Hindlimb muscle (tissue), 1 donor: Measurements from ENCODE around the gene GNB1L. TPM values are rescaled to one million over a fixed set of nuclear protein-coding genes. Genes with fewer than 3 reads are reported as not detected.

ENCODE experiments used
- DNase-seq: peaks from one replicate; pipeline ENCODE4 v3.0.0-alpha.2; 2013
- polyA plus RNA-seq: library from polyadenylated mRNA; unstranded; fragments of 120-200 nt; gene quantifications from one replicate; pipeline ENCODE4 v1.2.1, GENCODE V29; 2013; ENCODE audit not compliant: insufficient read length

The GNB1L gene
- polyA plus RNA-seq, 1 donor: 4.3 TPM

DNA sequence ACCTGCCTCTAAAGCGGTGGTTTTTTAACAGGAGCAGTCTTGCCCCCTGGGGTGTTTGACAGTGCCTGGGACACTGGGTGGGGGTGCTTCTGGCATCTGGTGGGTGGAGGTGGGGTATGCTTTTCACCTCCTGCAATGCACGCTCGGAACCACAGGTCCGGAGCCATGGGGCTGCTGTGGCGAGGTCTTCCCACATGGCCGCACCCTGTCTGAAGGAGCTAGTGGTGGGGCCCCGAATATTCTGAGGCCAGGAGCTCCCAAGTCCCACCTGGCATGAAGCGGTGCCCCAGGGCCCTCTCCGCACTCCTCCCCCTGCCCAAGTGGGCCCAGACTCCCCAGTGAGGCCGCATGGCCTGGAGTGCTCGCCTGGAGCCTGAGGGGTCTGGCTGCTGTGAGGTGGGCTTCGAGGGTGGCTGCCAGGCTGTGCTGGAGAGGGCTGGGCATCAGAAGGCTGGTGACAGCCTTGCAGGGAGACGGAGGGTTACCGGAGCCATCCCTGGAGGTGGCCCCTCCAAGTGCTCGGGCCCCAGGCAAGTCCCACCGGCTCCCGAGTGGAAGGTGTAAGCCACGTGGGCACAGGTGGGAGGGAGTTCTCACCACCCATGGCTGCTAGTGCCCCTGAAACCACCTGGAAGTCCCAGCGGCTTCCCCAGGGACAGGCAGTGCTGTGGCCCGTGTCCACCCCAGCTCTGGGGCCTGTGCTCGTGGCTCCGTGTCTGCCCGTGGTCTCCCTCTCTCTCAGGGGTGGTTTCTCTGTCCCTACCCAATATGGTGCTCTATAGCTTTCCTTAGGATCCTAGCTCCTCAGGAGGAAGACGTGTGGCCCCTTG lies 79.0 kb downstream of the GNB1L start:
- no peak for DNase-seq

DNA sequence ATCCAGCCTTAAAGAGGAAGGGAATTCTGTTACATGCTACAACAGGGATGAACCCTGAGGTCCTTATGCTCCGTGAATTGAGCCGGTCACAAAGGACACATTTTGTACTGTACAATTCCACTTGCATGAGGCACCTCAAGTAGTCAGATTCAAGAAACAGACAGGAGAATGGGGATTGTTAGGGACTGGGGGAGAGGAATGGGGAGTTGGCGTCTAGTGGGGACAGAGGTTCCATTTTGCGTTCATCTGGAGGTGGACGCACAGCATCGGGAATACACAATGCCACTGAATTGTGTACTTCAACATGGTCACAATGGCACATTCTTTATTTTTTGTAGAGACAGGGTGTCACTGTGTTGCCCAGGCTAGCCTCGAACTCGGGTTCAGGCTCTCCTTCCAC lies 80.0 kb downstream of the GNB1L start:
- DNase-seq: no peak

DNA sequence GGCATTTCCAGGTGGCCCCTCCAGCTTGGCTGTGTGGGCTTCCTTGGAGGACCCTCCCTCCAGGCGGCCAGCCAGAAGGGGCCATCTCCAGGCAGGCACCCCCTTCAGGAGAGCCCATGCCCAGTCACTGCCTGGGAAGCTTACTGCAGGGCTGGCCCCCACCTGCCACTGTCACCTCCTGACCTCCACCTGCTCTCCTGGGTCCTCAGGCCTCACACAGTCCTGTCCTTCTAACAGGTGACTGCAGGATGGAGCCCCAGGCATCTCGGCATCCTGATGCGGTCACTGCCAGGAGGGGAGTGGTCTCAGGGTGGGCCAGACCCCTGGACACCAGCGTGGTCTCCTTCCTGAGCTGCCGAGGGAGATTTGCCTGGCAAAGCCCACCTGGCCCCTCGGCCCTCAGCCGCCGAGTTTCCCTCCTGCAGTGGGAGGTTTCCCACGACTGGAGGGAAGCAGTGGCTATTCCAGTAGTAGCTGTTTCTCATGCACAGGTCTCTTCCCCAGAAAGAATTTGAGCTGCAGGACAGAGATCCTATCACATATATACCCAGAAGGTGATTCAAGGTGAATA lies 81.1 kb downstream of the GNB1L start:
- DNase-seq: no peak

DNA sequence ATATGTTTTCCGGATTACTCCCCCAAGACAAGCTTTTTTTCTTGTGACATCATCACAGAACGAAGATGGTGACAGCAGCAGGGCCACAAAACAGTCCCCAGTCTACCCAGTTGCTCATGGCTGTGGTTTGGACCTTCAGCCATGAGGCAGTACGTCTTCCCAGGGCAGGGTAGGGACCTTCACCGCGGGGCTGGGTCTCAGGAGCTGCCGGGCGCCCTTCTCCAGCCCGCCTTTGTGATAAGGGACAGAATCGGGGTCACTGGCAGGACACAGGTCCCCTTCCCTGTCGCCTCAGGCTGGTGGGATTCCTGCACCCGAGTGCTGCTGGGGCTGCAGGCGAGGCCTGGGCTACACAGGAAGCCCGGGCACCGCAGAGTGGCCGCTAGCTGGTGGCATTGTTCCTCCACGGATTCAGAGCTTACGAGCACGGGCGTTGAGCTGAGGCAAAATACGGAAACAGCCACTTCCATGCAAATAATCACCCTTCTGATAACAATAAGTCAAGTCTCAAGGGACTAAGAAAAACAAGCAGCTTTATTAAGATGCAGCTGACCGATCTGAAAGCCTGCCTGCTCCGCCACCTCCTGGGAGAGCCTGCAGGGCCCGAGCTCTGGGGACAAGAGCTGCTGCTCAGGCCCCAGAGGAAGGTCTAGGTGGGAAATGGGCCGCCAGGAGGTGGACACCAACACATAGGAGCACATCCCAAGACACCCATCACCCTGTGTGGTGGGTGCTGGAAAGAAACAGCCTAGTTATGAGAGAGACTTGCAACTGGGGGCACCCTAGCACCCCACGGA lies 81.8 kb downstream of the GNB1L start:
- no peak for DNase-seq

DNA sequence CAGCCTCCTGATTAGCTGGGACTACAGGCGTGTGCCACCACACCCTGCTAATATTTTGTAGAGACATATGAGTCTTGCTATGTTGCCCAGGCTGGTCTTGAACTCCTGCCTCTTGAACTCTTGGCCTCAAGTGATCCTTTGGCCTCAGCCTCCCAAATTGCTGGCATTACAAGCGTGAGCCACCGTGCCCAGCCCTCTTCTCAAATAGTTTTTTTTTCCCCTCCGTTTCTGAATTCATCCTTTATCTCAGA lies 82.3 kb downstream of the GNB1L start:
- DNase-seq: no peak

DNA sequence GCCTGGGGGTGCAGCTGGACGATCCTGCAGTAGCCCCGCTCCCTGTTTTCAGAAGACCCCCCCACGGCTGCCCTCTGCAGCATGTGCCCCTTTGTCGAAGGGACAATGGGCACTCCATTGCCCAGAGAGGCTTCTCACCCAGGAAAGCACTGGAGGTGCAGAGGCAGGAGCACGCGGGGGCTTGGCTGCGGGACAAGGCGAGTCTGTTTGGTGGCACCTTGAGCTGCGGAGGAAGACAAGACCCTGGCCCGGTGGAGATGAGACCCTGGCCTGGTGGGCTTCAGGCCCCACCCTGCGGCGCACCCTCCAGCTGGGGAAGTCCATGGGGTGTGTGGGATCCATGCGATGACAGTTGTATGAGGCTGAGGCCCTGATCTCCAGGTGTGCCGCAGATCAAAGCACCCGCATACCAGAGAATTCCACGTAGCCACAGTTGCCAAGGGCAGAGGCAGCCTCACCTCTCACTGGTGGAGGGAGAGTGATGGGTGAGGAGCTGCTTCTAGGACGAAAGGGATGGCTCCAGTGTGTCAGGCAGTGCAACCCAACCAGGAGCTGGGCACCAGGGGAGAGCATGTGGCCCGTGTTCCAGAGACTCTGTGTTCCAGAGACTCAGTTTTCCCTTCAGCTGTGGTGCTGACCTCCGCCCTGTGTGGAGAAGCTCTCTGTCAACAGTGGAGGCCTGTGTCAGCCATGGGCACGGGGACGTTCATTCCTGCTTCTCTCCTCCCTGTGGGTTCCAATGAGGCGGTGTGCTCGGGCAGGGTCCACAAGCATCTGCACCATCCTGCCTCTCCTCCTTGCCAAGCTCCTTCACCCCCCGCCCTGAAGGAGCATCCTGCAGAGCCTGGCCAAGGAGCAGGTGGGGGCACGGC lies 84.1 kb downstream of the GNB1L start:
- no peak for DNase-seq

DNA sequence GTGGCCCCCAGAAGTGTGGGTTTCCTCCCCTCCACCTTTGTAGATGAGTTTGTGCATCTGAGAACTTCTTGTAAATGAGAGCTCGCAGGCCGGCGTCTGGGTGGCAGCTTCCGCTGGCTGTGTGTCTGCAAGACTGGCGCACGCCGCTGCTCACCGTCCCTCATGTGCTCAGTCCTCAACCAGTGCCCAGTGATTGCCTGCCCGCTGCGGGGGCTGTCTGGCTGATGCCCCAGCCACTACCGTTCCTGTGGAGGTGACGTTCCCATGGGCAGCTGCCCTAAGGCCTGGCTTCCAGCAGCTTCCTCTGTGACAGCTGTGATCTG lies 85.3 kb downstream of the GNB1L start:
- no peak for DNase-seq

DNA sequence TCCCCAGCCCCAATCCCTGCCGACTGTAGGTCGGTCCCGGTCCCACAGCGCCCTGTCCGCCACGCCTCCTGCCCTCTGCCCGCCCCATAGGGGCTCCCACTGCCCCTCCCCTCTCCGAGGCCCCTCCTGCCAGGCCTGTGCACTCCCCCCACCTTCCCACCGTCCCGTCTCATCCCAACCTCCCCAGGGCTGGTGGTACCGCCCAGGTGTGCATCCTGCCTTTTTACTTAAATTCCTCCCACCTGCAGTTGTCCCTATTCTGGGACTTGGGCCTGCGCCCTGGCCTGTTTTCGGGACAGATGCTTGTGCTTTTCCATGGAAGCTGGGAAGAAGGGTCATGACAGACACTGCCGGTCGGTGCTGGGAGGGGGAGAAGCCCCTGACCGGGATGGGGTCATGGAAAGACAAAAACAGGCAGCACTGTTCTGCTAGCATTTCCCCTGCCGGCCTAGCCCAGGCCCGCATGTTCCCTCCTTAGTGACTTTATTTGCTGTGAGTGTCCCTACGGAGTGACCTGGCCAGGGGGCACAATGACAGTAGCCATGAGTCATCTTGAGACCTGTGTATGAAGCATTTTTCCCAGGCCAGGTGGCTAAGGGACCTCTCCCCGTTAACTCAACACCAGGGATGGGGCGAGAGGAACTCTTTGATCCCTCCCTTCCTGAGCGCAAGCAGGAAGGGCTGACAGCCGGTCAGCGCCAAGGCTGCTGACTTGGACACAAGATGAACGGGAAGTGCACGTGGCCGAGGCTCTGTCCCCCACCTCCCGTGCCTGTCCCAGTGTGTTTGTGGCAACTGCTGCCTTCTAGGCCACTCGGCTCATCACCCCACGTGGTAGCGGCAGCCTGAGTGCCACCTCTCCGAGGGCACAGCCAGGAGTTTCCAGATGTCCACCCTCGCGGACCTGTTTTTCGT lies 87.0 kb downstream of the GNB1L start:
- DNase-seq: peak; percentile 40

DNA sequence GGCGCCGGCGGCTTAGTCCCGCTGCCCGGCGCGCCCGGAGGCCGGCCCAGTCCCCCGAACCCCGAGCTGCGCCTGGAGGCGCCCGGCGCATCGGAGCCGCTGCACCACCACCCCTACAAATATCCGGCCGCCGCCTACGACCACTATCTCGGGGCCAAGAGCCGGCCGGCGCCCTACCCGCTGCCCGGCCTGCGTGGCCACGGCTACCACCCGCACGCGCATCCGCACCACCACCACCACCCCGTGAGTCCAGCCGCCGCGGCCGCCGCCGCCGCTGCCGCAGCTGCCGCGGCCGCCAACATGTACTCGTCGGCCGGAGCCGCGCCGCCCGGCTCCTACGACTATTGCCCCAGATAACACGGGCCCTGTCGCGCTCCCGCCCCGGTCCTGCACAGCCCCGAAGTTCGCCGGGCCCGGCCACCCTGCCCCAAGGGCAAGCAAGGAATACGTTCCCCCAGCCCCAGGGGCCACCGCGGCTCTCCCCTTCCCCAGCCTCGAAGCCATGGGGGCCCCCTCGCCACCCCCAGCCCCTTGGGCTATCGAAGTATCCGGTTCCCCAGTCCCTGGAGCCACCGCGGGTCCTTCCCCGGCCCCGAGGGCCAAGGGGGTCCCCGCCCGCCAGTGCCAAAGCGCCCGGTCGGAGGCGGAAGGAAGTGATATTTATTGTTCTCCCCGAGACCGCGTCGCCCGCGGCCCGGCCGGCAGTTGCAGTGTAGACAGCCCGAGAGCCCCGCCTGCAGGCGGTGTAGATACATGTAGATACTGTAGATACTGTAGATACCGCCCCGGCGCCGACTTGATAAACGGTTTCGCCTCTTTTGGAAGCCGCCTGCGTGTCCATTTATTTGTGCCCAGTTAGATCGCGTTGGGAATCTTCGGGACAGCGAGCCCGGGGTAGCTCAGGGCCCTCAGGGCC lies 87.9 kb downstream of the GNB1L start:
- no peak for DNase-seq

DNA sequence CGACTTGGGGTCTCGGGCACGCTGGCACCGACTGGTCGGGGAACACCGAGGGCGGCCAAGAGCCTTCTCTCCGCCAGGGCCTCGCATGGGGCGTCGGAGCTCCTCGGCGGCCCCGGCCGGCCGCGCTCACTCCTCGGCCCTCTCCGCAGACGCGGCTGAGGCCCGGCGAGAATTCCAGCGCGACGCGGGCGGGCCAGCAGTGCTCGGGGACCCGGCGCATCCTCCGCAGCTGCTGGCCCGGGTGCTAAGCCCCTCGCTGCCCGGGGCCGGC lies 88.5 kb downstream of the GNB1L start:
- DNase-seq: no peak

DNA sequence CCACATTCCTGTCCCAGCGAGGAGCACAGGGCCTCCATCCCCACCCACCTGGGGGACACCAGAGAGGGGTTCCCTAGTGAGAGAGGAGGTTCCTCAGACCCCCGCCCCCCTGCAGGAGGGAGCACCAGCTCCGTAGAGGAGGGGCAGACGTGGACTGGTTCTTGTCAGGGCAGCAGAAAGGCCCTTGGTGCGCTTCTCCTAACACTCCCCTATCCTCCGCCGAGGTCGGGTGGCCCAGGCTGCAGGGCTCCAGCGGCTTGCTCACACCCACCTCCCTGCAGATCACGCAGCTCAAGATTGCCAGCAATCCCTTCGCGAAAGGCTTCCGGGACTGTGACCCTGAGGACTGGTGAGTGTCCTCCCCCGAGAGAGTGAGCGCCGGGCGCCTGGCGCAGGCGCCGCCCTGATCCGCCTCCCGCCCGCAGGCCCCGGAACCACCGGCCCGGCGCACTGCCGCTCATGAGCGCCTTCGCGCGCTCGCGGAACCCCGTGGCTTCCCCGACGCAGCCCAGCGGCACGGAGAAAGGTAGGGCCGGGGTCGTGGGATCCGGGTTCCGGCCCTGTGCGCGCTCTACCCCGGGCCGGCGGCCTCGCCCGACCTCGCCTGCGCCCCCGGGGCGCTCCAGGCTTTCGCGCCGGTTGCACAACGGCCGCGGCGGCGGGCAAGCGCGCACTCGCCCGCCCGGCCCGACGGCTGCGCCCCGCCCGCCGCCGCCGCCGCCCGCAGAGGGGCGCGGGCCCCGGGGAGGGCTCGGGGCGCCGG lies 89.0 kb downstream of the GNB1L start:
- DNase-seq: no peak

DNA sequence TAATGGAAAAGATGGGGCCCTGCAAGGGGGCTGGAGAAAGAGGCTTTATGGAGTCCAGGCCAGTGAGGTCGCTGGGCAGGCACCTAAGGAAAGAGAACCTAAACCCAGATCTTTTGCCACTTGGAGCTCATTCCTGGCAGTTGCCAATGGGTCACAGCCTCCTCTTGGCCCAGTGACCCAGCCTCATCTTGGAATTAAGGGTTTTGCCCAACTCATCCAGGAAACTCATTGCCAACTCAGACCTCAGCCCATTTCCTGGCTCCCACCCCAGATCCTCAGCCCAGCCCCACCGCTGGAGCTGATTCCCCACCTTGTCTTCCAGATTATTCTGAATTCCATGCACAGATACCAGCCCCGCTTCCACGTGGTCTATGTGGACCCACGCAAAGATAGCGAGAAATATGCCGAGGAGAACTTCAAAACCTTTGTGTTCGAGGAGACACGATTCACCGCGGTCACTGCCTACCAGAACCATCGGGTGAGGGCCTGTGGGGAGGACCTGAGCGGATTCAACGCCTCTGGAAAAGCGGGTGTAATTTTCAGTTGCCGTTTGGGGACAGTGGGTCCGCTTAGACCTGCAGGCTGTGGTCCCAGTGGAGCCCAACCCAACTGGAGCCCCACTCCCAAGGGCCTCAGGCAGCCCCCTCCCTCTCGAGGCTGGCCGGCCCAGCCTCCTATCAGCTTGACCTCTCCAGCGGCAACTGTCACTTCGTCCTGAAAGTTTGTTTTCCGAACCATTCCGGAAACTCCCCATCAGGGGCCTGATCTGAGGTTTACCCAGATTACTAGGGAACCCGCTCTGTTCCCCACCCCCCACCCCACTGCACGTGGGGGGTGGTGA lies 89.8 kb downstream of the GNB1L start:
- no peak for DNase-seq

DNA sequence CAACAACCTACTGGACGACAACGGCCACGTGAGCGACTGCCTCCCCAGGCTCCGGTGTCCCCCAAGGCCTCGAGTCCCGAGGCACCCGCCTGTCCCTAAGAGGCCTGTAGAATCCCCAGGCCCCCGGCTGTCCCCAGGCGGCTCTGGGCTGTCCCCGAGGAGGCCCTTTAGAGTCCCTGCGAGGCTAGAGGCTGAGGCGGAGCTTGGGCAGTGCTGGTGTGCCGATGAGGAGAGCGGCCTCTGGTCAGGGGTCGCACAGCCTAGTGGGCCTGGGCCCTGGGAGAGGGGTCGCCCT lies 90.4 kb downstream of the GNB1L start:
- DNase-seq: no peak

DNA sequence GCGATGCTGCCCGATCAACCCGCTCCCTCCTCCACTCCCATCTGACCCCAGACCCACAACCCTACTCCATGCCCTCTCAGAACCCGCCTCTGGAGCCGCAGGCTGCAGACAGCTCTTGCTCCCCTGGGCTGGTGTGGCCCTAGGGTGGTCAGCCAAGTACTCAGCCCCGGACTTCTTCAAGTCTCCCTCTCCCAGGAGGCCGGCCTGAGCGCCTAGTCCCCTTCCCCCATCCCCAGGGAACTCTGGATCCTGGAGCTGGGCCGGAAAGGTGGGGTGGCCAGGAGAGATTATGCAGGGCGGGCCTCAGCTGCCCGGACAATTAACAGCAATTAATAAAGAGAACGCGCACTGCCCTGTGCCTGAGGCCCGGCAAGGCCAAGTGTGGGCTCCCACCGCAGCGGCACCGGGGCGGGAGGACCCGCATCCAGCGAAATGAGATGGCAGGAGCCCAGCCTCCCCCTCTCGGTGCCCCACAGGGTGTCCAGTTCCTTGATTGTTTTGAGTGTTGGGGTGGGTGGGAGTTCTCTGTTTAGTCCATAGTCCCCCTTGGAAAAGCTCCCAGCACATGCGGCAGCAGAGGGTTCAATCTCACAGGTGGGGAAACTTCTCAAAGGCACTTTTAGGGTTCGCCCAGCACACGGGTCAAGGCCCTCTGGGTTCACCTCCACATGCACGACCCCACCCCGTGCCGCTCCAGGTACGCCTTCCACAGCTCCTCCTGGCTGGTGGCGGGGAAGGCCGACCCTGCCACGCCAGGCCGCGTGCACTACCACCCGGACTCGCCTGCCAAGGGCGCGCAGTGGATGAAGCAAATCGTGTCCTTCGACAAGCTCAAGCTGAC lies 91.0 kb downstream of the GNB1L start:
- no peak for DNase-seq

DNA sequence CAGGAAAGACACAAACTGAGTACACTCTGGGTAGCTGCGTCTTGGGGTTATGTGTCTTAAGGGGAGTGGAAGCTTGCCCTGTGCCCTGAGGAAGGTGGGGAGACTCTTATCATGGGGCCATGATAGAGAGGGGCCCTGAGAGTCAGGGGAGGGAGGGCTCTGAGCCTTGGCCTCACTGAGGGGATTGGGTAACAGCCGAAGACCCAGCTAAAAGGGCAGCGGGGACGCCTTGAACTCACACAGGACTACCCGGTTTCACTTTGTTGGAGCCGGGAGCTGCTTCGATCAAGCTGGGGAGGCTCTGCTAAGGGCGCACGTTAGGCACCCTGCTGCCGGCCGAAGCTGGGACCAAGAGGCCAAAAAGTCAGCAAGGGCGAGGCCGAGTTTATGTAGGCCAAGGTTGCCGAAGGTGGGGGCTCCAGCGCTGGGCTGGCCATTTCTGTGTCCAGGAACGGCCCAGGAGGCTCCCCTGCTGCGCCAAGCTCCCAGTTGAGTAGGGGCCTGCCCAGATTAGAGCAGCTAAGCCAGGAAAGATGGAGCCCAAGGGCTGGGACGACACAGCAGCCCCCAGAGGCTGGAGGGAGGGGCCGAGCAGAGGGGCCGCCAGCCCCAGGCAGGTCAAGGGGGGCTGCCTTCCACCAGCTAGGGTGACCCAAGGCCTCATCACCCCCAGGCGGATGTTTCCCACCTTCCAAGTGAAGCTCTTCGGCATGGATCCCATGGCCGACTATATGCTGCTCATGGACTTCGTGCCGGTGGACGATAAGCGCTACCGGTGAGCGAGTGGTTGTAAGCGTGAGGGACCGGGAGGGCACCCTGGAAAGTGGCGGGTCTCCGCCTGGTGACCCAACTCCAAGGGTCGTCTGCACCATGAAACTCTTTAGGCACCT lies 91.9 kb downstream of the GNB1L start:
- no peak for DNase-seq

DNA sequence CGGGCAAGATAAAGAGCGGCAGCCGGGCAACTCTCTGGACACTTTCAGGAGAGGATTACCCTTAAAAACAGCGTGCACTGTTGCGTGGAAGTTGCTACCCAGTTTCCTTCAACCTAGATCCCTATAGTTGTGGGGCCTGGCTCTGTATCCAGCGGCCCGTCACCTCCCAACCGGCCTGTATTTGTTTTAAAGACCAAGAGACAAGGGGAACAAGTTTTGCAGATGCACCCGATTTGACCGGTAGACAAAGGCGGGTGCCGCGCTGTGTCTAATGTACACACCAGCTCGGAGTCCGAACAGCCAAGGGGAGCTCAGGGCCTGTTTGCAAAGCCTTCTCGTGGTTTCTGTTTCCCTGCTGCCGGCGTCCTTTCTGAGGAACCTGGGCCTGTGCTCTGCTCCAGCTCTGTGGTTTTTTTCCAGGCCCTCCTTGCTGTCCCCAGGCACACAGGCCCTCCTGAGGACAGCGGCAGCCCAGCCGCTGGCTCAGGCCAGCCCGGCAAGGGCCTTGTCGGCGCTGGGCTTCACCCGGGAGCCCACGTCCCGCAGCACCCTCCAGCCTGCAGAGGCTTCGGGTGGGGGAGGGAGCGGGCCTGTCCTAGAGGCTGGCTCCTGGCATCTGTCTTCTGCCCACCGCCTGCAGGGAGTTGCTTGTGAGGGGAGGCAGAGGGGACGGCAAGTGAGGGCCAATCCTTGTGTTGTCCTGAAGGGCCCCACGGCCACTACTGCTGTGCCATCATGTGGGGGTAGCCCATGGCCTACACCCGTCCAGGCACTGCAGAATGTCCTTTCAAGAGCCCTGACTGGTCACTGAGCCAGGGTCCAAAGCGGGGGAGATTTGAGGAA lies 92.7 kb downstream of the GNB1L start:
- DNase-seq: no peak
